GM12801 (cell line): ENCODE measurements around the gene NDST3.

Experiments used
- TF ChIP-seq, protein P1 (sequence below): IDR thresholded peaks from one replicate; pipeline ENCODE4 v1.5.1; 2011; ENCODE audit warnings: control low read depth; ENCODE audit not compliant: insufficient read length; ENCODE audit errors: extremely low read depth

The NDST3 gene

DNA sequence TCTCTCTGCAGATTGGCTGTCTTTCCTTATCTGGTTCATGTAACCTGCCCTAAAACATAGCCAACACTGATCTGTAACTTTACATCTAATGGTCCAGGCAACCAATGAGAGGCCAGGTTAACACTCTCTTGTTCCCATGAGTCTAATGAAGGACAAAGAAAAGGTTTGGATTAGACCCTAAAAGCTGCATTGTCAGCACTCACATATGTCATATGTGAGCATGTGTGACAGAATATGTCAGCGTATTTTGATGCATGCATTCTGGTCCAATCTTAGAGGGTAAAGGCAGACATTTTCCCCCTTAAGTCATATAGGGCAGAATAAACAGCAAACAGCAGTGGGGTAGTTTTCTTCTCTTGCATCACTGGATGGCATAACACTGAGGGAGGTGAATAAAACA, 3.7 kb downstream of the NDST3 start:
- TF ChIP-seq, protein P1, sequence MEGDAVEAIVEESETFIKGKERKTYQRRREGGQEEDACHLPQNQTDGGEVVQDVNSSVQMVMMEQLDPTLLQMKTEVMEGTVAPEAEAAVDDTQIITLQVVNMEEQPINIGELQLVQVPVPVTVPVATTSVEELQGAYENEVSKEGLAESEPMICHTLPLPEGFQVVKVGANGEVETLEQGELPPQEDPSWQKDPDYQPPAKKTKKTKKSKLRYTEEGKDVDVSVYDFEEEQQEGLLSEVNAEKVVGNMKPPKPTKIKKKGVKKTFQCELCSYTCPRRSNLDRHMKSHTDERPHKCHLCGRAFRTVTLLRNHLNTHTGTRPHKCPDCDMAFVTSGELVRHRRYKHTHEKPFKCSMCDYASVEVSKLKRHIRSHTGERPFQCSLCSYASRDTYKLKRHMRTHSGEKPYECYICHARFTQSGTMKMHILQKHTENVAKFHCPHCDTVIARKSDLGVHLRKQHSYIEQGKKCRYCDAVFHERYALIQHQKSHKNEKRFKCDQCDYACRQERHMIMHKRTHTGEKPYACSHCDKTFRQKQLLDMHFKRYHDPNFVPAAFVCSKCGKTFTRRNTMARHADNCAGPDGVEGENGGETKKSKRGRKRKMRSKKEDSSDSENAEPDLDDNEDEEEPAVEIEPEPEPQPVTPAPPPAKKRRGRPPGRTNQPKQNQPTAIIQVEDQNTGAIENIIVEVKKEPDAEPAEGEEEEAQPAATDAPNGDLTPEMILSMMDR: no peak

DNA sequence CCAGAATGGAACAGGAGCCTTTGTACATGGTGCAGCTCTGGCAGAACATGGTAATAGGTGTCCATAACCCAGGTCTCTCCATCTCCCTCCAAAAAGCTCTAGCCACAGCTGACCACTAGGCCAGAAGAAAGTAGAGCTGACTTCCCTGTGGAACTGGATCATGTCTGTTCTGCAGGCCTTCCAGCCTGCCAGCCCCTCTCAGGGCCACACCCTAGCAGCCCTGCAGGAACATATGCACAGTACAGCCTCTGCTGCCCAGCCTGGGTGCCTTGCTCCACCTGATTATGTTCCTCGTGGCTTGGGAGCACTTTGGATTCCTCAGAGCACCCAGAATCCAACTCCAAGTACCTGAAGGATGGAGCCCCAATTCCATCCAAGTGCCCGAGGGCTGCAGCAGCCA, 12.0 kb downstream of the NDST3 start:
- TF ChIP-seq, protein P1: no peak

DNA sequence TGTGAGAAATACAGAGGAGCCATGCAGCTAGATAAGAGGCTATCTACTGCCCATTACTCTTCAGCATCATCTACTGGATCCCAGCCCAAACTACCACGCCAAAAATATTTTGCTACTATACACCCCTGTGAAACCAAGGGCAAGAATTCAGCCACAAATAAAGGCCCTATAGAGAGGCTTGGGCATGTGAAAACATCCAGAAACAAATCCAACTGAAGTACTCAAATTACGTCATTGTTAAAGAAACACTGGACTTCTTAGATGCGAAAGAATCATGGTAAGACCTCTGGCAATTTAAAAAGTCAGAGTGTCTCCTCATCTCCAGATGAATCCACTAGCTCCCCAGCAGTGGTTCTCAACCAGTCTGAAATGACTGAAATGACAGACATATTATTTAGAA, 12.8 kb downstream of the NDST3 start:
- TF ChIP-seq, protein P1: no peak

DNA sequence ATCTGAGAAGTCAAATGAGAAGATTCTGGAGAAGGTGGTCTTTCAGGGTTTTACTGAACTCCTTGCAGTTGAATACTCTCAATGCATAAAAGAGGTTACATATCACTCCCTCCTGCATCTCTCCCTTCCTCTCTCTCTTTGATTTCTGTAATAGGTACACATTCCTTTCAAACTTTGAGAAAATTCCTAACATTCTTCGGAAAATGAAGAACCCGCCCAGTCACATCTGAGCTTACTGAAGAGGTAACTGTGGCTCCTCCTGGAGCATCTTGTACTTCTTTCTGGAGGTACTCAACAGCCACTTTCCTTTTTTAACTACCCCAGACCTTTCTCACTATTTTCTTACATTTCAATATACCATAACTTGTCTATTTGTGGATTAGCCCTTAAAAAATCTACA, 24.7 kb downstream of the NDST3 start:
- TF ChIP-seq, protein P1: no peak

DNA sequence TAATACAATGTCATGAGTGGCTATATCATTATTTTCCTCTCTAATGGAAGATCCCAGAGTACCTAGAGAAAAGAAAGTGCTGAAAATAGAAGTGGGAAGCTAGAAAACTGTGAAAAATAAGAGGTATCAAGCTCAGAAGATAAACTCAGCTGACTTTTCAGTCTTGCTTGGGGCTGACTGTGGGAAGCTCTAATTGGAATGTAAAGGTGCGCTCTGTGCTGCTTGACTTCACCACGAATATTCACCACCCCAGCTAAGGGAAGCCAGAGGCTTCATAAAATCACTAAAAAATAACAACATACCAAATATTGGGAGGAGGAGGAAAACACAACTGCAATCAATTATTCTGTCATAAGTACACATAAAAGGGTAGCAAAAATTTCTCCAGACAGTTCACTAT, 25.1 kb downstream of the NDST3 start:
- TF ChIP-seq, protein P1: no peak

DNA sequence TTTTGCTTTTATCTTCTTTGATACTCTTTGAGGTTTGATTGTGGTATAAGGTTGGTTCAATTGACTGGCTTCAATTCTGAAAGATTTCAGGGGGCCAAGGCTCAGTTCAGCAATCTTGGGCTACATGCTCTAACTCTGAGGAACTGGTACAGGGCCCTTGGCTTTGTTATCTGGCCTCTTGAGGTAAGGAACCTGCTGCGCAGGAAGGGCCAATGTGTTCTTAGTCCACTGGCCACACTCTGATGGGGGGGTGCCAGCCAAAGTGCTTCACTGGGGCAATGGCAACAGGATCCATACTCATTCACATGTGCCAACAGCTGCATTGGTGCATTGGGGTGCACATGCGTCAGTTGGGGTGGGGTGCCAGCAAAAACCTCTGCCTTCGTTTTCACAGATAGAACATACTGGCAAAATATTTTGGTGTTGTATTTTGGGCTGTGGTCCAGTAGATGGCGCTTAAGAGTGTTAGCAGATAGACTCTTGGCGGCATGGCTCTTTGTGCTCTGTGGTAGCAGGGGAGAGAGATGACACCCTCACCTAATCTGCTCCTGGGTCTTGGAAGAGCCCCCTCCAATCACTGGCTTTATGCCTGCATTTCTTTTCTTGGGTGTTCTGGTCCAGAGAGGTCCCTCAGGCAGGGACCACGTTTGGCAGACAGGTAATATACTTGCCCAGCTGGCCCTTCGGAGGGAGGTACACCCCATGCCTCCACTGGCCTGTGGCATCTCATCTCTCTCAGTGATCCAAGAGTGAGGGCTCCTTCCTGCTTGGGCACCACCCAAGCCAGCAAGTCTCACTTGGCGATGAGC, 42.9 kb downstream of the NDST3 start:
- TF ChIP-seq, protein P1: no peak

DNA sequence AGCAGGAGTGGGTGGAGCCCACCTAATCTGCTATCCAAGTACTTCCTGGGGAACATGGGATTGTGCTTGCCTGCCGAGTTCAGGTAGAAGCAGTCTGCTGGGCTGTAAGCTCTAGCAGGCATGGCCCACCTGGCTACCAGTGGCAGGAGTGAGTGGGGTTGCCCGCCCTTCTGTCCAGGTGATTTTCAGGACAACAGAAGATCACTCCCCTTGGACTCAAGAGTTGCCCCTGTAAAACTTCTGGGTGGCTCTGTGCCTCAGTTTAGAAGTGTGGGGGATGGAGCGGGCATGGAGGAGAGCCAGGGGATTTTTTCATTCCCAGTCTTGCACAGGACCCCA, 43.5 kb downstream of the NDST3 start:
- TF ChIP-seq, protein P1: no peak

DNA sequence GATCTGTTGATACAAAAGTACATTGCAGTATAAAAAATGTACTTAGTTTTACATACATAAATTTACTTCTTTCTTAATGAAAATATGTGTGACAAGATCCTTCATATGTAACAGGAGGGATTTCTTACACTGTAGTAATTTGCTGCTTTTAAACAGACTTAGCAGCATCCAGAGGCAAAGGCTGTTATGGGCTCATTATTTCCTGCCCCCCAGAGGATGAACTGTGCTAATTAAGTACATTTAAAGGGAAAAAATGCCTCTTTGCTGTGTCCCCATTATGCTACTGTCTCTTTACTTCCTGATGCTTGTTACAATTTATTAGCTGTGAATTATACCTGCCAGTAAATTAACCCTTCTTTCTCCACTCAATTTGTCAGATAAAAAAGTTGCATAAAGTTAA, 47.1 kb downstream of the NDST3 start:
- TF ChIP-seq, protein P1: no peak
